PFSK-1 (cell line): Measurements from ENCODE around the gene NOTCH2.

Source experiments
- FOXP2 ChIP-seq: optimal IDR thresholded peaks from 2 replicates; pipeline ENCODE3; 2011; ENCODE audit warnings: borderline replicate concordance, control low read depth, inconsistent platforms; ENCODE audit not compliant: insufficient read depth; ENCODE audit errors: extremely low read length, extremely low read depth
- POLR2AphosphoS5 ChIP-seq: IDR thresholded peaks from 2 replicates; pipeline ENCODE4 v1.6.1; 2012; ENCODE audit warnings: low read depth, mild to moderate bottlenecking, control low read depth, low read length, moderate library complexity
- REST ChIP-seq, 2 experiments: IDR thresholded peaks; 2 replicates each; pipeline versions ENCODE4 v1.6.1 to v1.8.0; 2011 to 2012; ENCODE audit warnings: low read depth in 2 of 2, low read length in 2 of 2, control low read depth in 1 of 2, inconsistent platforms in 1 of 2, mild to moderate bottlenecking in 1 of 2, moderate library complexity in 1 of 2; ENCODE audit not compliant: insufficient read depth in 1 of 2
- SIN3A ChIP-seq: IDR thresholded peaks from 2 replicates; pipeline ENCODE4 v1.6.1; 2012; ENCODE audit warnings: mild to moderate bottlenecking, low read length, moderate library complexity, borderline replicate concordance; ENCODE audit not compliant: insufficient read depth
- TAF1 ChIP-seq: IDR thresholded peaks from 2 replicates; pipeline ENCODE4 v1.6.1; 2012; ENCODE audit warnings: low read length, control low read depth, borderline replicate concordance; ENCODE audit not compliant: insufficient read depth

The NOTCH2 gene

DNA sequence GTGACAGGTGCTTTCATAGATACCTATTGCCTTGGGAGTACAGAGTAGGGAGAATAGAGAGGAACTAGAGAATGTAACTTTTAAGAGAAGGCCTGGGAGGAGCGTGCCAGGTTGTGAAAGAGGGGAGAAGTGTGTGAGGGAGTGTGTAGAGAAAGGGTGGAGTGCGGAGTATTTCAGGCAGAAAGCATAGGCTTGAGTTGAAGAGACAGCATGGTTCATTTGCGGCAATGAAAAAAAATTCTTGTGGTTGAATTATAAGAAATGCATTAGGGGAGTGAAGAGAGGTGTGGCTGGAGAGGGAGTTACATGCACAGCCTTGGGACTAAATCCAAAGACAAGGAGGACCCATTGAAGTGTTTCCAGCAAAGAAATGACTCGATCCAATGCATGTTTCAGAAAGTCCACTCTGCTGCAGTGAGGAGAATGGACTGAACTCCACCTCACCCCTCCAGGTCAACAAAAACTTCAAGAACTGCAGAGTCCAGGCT lies 91.4 kb downstream of the NOTCH2 start:
- TF ChIP-seq SIN3A (no peak), POLR2AphosphoS5 (no peak), TAF1 (no peak), FOXP2 (no peak), REST (IDR thresholded peaks at IDR 0.05; ENCODE audit: insufficient read depth in 1 of 2, low read depth in 2 of 2, low read length in 2 of 2) (no peak)

DNA sequence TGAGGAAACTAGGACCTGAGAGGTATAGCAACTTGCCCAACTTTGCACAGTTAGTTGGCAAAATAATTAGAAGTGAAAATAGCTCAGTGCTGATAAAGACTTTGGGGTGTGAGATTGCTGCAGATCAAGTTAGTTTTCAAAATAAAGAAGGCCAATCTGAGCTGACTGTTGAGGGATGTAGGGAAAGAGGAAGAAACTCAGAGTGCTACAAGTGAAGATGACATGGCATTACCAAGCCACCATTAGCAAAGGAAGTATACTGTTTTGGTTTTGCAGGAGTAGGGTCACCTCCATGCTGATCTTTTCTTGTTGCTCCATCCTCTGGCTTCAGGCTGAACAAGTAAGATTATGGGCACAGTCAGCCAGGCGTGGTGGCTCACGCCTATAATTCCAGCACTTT lies 94.5 kb downstream of the NOTCH2 start:
- TF ChIP-seq FOXP2: no peak
- TF ChIP-seq TAF1: no peak
- TF ChIP-seq SIN3A: no peak

DNA sequence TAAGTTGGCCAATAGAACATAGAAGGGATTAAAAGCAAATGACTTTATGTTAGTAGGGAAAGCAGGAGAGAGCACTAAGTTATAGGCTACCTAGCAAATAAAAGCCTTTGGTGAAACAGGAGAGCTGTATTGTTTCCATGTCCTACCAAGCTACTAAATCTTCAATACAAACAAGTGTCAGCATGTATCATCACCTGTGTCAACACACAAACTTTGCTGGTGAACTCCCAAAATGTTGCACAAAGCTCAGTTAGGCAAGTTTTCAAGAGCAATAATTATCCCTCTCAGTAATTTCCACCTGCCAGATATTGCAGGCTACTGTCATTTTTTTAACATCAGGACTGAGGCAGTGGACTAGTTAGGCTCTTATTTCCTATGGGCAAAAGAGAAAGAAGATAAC lies 95.4 kb downstream of the NOTCH2 start:
- TF ChIP-seq SIN3A (no peak), FOXP2 (no peak), TAF1 (no peak), POLR2AphosphoS5 (no peak), REST (IDR thresholded peaks at IDR 0.05; ENCODE audit: insufficient read depth in 1 of 2, low read depth in 2 of 2, low read length in 2 of 2) (no peak)

DNA sequence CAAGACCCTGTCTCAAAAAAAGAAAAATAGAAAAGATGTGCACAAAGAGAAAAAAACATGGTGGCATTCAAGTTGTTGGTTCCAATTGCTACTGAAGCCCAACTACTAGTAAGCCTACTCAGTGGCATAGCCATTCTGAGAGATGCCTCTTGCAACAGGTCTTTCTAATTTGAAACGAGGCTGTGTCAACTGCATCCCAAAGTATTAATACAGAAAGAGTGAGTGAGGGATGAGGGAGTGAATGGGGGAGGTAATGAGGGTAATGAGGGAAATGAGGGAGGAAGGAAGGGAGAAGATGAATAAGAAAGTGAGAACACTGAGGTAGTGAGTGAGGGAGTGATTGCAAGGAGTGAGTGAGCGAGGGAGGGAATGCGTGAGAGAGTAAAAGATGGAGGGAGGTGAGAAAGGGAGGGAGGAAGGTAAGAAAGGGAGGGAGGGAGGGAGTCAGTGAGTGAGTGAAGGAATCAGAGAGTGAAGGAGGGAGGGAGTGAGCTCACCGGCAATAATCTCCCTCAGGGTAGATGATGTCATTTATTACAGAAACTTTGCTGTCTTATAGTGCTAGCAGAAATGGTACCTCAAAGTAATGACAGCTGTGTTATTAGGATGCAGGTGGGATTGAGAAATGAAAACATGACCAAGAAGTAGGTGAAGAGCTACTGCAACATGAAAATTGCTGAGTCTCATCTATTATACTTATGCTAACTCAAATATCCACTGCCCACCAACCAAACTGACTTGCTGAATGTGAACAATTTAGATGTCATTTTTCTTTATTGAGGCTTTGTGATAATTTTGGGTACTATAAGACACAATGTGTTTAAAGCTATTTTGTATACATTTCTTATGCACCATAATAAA lies 97.5 kb downstream of the NOTCH2 start:
- TF ChIP-seq TAF1 (no peak), SIN3A (no peak), REST (IDR thresholded peaks at IDR 0.05; ENCODE audit: insufficient read depth in 1 of 2, low read depth in 2 of 2, low read length in 2 of 2) (no peak), FOXP2 (no peak), POLR2AphosphoS5 (no peak)

DNA sequence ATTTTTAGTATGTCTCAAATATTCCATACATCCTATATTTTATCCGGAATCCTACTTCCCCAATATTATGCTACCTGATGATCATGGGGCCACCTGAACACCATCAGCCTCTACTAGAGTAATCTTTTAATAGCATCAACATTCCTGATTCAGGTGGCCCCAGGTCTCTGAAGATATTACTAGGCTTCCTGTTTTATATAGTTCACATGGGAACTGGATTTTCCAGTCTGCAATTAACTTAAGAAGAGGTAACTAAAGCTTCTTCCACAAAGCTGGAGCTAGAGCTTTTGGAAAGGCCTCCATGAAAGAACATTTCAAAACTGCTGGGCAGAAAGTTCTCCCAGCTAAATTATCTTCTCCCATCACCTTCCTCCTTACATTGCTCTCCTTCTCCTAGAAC lies 100.9 kb downstream of the NOTCH2 start:
- TF ChIP-seq REST (IDR thresholded peaks at IDR 0.05; ENCODE audit: insufficient read depth in 1 of 2, low read depth in 2 of 2, low read length in 2 of 2) (no peak), POLR2AphosphoS5 (no peak)
